Heart left ventricle (tissue), 16 donors: ENCODE data around the gene SELENON. TPM values are rescaled to one million over a fixed set of nuclear protein-coding genes. Genes with fewer than 3 reads are reported as not detected.

Experiments used
- ATAC-seq, 4 donors: fragments of 200-7000 bp; cut with Tn5 transposase; one replicate each; pipeline ENCODE4 v1.9.1; 2020 to 2022; ENCODE audit warnings: moderate library complexity in 4 of 4, mild to moderate bottlenecking in 3 of 4, moderate number of reproducible peaks in 1 of 4
- DNase-seq, 5 donors: peaks; one replicate each; pipeline ENCODE4 v3.0.0-alpha.2; 2020
- H3K27ac ChIP-seq, 12 donors: fragments of 200-600 bp; sonication (generic) in 4 of 12; one replicate each; pipeline versions ENCODE4 v1.5.0 to v1.8.0; 2016 to 2022; ENCODE audit warnings: mild to moderate bottlenecking in 2 of 12
- H3K27me3 ChIP-seq, 9 donors: fragments of 200-600 bp; sonication (generic) in 2 of 9; one replicate each; pipeline versions ENCODE4 v1.5.1 to v1.8.0; 2016 to 2022; ENCODE audit warnings: mild to moderate bottlenecking in 3 of 9
- H3K36me3 ChIP-seq, 9 donors: fragments of 200-600 bp; sonication (generic) in 2 of 9; one replicate each; pipeline versions ENCODE4 v1.5.0 to v1.8.0; 2018 to 2022; ENCODE audit warnings: mild to moderate bottlenecking in 2 of 9
- H3K4me1 ChIP-seq, 12 donors: fragments of 200-600 bp; sonication (generic) in 4 of 12; one replicate each; pipeline versions ENCODE4 v1.5.0 to v1.8.0; 2016 to 2022; ENCODE audit warnings: mild to moderate bottlenecking in 3 of 12
- H3K4me3 ChIP-seq, 12 donors: fragments of 200-600 bp; sonication (generic) in 4 of 12; one replicate each; pipeline versions ENCODE4 v1.5.0 to v1.8.0; 2017 to 2022; ENCODE audit warnings: mild to moderate bottlenecking in 9 of 12, moderate library complexity in 4 of 12
- H3K9me3 ChIP-seq, 12 donors: fragments of 200-600 bp; sonication (generic) in 4 of 12; one replicate each; pipeline versions ENCODE4 v1.5.0 to v1.8.0; 2016 to 2022; ENCODE audit warnings: mild to moderate bottlenecking in 1 of 12
- CTCF ChIP-seq, 12 donors: fragments of 200-600 bp; sonication (generic) in 4 of 12; IDR thresholded peaks; one replicate each; pipeline versions ENCODE4 v1.5.0 to v1.8.0; 2018 to 2022; ENCODE audit warnings: antibody characterized with exemption in 12 of 12, mild to moderate bottlenecking in 5 of 12
- POLR2A ChIP-seq, 2 donors: fragments of 450-650 bp; IDR thresholded peaks; one replicate each; pipeline ENCODE4 v1.6.1; 2017; ENCODE audit warnings: antibody characterized with exemption in 2 of 2, mild to moderate bottlenecking in 2 of 2, moderate library complexity in 2 of 2
- whole genome bisulfite sequencing, 4 donors: extraction: QIAGEN DNeasy Blood & Tissue Kit in 2 of 4; methylation state at CpG; one replicate each; pipeline versions ENCODE4 v1.1.5 to v1.1.7; 2013 to 2018; 5-methylcytosine and 5-hydroxymethylcytosine counted together
- intact Hi-C, 10 donors: fragments of 100-400 bp; cut with DNase I; formaldehyde crosslinking; loops; one replicate each; pipeline versions ENCODE4 v1.11.1 to v1.14.2; 2022
- polyA plus RNA-seq, 2 donors: library from polyadenylated mRNA; stranded (reverse); fragments of 200-250 nt; gene quantifications; one replicate each; pipeline ENCODE4 v1.2.3, GENCODE V29; 2013
- total RNA-seq, 9 donors: library from RNA; depleted of rRNA in 2 of 9; stranded (reverse); fragments of >200 nt in 2 of 9; fragmentation: NEBNext Ultra II Directional in 3 of 9; extraction: Animal tissue kit (Norgen Biotek cat#: 25700) in 3 of 9; gene quantifications; one replicate each; pipeline versions ENCODE4 v1.1.0 to v1.2.4, GENCODE V29; 2016 to 2023
- donor health status: ischemic (EF 13 %, LVEDD 7.1; RV severe dilation, severe dysfunction).
- donor health status: healthy with polysubstance abuse.
- donor health status: DM: no; HTN: yes; CAD: no.
- donor health status: DM: no; HTN: no; CAD: no.
- donor health status: ischemic (EF 25% LVEDD 6.9; RV normal size, moderate dysfunction).
- donor health status: ischemic (EF 25% LVEDD 5.7; RV mildly dilated, moderate dysfunction).
- donor health status: healthy.
- donor health status: DM: yes; HTN: yes; CAD: no.
- donor health status: ischemic (EF 35%, LVEDD 5.7; RV mildly dilated, moderate dysfunction).
- donor health status: nonischemic (EF 11% LVEDD 7.7; RV severe dilation, severe dysfunction).
- donor health status: DM: yes; HTN: yes; CAD: no.
- donor health status: PGD.
- donor health status: ischemic (EF 29% LVEDD 5.4; RV normal size, mild dysfunction).
- donor health status: nonischemic (EF 23%, LVEDD 6.1; RV moderate dilation, normal function).

SELENON gene
- total and polyA plus RNA-seq, 11 donors = 28.9 to 92.3 (median 48.5) TPM

- Histone ChIP-seq H3K9me3 (no peaks in the 10 kb centered on the region), H3K4me3 (no peak overlapping the region), H3K27ac (no peak overlapping the region), H3K36me3 (peaks cover 0 to 17% (median 4%) of the 10 kb centered on the region in 9 donors), H3K4me1 (peaks cover 0 to 52% (median 34%) of the 10 kb centered on the region in 12 donors), H3K27me3 (no peaks in the 10 kb centered on the region)
- no peak for TF ChIP-seq CTCF (IDR thresholded peaks at IDR 0.05)
- no peak for TF ChIP-seq POLR2A (IDR thresholded peaks at IDR 0.05)
- DNase-seq (no peak), ATAC-seq (no peak)
- intact Hi-C loops = no loop called here
Observed at GRCh38 chr1:25767437-25767770, 32.6 kb upstream of the SELENON start.

- H3K4me3 ChIP-seq = no peak overlapping the region
- peak overlapping the region in 1 of 12 donors; percentile 72 for H3K27ac ChIP-seq
- 95 to 97% (median 96%) methylated on average over 2 of the region's 2 CpGs for WGBS, 4 donors
- TF ChIP-seq CTCF (IDR thresholded peaks at IDR 0.05) (no peak), POLR2A (IDR thresholded peaks at IDR 0.05) (no peak)
- no peaks in the 10 kb centered on the region for H3K9me3 ChIP-seq
- intact Hi-C loops = no loop called here
- peaks cover 0 to 58% (median 35%) of the 10 kb centered on the region in 12 donors for H3K4me1 ChIP-seq
- peaks cover 0 to 16% (median 1%) of the 10 kb centered on the region in 9 donors for H3K36me3 ChIP-seq
- no peaks in the 10 kb centered on the region for H3K27me3 ChIP-seq
- ATAC-seq (no peak), DNase-seq (no peak)
Observed at GRCh38 chr1:25768999-25769398, 31.0 kb upstream of the SELENON start.

- TF ChIP-seq CTCF (IDR thresholded peaks at IDR 0.05) = no peak
- TF ChIP-seq POLR2A (IDR thresholded peaks at IDR 0.05) = no peak
- Histone ChIP-seq H3K4me3 (no peak overlapping the region), H3K4me1 (peaks cover 0 to 61% (median 35%) of the 10 kb centered on the region in 12 donors), H3K9me3 (no peaks in the 10 kb centered on the region), H3K27ac (peak overlapping the region in 7 of 12 donors; percentile 33 to 78 (median 59)), H3K27me3 (no peaks in the 10 kb centered on the region), H3K36me3 (peaks cover 0 to 15% (median 0%) of the 10 kb centered on the region in 9 donors)
- WGBS, 4 donors = 67 to 86% (median 81%) methylated on average over 16 to 27 of the region's 27 CpGs
- ATAC-seq (peak in 2 of 4 donors; percentile 3 to 30), DNase-seq (no peak)
- intact Hi-C loops = no loop called here
Observed at GRCh38 chr1:25769625-25770383, 30.2 kb upstream of the SELENON start.

GRCh38 chr1:25770541-25771220 lies 29.3 kb upstream of the SELENON start:
- peaks cover 0 to 63% (median 38%) of the 10 kb centered on the region in 12 donors for H3K4me1 ChIP-seq

More at GRCh38 chr1:25770541-25771220, 29.3 kb upstream of the SELENON start:
- peak overlapping the region in 10 of 12 donors; percentile 14 to 78 (median 58) for H3K27ac ChIP-seq
- DNase-seq (peak in 1 of 5 donors; percentile 40), ATAC-seq (peak; percentile 21 to 38 (median 28))
- TF ChIP-seq POLR2A (IDR thresholded peaks at IDR 0.05) = no peak
- TF ChIP-seq CTCF (IDR thresholded peaks at IDR 0.05) = no peak
- intact Hi-C loops = no loop called here
- no peaks in the 10 kb centered on the region for H3K9me3 ChIP-seq
- H3K36me3 ChIP-seq = peaks cover 0 to 15% (median 0%) of the 10 kb centered on the region in 9 donors
- WGBS, 4 donors = 69 to 83% (median 77%) methylated on average over 14 of the region's 14 CpGs
- no peak overlapping the region for H3K4me3 ChIP-seq
- H3K27me3 ChIP-seq = no peaks in the 10 kb centered on the region
